ENCODE data around the gene KIF12.

The KIF12 gene

DNA sequence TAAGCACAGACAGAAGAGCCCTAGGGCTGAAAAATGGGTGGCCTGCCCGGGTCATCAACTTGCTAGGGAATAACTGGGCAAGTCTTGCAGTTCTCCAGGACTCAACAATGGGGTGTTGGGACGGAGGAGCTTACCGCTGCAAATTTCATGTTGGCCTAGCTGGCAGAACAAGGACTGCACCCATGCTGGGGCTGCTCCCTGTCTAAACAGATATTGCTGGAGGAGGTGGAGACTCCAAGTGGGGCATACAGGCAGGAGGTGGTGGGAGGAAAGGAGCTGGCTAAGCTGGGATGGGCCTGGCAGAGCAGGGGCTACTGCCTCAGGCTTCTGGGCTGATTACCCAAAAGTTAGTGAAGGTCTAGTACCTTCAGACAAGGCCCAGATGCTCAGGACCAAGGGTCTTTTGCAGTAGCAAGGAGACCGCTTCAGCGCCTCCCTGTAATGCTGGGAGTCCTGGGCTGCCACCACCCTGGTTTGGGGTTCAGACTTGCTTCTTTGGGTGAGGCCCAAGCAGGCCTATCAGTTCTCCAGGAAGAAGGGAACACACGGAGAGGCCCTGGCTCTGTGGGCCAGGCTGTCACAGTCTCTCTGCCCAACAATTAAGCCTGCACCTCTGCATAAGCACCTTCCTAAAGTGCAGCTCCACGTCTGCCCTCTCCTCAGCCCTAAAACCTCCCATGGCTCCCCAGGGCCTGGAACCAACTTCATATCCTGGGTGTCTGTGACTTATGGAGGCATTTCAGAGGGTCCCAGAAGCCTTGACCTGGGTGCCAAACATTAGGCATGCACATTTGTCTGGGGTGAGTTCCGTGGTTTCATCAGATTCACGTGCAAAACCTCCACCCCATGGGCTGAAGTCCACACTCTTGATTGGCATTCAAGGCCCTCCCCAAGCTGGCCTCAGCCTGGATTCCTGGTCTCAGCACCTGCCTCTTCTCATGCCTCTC, 24.2 kb upstream of the KIF12 start:
- no peak for DNase-seq

DNA sequence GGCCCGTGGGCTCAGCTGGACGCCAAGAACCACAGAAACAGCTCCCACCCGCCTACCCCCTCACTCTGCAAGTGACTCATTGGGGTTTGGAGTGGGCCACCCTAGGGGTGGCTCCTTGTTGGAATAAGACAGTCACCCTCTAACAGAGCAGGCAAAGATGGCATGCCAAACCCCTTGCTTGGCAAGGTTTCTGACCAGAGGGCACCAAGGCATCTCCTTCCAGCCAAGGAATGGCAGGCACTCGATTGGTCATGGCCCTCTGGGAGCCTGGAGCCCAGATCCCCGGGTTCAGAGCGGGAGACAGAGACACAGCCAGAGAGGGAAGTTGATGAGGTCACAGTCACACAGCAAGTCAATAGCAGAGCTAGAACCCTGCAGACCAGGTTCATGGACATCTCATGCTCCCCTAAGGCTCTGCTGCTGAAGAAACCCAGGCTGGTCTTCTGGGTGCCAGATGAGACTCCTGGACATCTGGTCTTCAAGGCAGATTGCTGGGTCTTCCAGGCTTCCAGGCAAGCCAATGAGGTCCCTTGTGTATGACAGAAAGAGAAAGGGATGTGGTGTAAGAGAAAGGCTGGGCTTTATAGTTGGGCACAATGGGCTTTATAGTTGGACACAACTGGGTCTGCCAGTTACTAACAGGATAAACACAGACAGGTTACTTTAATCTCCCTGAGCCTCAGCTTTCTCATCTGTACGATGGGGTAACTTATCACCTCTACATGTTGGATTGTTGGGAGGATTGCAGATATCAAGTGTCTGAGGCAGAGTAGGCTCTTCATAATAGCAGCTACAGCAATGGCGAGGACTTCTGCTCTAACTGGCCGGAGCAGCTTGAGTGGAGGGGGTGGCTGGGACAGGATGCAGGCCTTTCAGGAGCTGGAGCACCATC, 23.3 kb upstream of the KIF12 start:
- no peak for DNase-seq

DNA sequence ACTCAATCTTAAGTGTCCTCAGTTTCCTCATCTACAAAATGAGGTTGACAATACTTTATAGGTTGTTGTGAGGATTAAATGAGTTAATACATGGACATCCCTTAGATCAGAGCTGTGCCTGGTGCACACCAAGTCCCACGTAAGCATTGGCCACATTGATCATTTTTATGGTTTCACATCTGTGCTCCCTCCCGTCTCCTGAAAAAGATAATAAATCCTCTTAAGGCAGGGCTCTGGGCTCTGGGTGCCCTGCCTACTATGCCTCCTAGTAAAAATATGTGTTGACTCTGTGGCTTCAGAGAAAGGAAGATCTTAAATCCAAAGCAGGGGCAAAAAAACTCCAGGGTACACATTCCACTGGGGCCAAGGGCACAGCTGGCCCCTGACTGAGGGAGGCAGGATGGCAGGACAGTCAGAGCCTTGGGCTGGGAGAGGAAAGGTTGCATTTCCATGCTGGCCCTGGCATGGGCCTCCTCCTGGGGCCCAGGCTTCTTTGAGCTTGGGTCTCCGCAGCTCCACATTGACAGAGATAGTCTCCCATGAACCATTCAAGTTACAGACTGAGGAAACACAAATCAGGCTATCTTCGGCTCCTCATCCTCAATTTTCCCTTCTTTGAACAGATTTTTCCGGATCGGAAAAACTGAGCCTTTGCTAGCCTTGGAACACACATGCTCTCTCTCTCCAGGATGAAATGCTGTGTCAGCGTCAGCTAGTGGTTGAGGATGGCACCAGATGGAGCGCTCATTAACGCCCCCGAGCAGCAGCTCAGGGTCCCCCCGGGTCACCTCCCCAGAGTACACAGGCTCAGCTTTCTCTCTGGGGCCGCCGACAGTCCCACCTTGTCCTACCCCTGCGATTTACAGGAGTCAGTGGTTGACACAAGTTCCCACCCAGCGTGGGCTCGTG, 22.4 kb upstream of the KIF12 start:
- no peak for DNase-seq

DNA sequence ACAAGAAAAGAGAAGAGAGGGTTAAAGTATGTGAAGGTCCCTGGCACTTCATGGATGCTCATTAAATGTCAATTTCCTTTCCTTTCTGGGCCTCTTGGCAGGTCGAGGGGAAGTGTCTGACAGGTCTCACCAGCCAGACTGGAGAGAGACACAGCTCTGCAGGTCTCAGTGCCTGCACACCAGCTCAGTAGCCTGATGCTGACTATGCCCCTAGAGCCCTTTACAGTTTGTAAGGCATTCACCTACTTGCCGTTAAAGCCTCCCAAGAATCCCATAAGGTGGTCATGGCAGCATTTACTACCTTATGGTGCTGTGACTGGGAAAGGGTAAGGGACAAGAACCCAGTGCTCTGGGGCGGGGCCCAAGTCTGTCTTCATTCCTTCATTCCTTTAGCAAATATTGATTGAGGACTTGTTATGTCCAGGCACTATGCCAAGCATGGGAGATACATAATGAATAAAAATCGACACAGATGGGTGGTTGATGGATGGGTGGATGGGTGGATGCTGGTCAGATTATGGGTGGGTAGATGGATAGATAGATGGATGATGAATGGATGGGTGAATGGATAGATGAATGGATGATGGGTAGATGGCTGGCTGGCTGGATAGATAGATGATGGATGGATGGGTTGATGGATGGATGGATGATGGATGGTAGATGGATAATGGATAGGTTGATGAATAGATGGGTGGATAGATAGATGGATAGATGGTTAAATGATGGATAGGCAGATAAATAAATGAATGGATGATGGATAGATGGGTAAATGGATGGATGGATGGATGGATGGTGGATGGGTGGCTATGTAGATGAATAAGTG, 21.3 kb upstream of the KIF12 start:
- no peak for DNase-seq

DNA sequence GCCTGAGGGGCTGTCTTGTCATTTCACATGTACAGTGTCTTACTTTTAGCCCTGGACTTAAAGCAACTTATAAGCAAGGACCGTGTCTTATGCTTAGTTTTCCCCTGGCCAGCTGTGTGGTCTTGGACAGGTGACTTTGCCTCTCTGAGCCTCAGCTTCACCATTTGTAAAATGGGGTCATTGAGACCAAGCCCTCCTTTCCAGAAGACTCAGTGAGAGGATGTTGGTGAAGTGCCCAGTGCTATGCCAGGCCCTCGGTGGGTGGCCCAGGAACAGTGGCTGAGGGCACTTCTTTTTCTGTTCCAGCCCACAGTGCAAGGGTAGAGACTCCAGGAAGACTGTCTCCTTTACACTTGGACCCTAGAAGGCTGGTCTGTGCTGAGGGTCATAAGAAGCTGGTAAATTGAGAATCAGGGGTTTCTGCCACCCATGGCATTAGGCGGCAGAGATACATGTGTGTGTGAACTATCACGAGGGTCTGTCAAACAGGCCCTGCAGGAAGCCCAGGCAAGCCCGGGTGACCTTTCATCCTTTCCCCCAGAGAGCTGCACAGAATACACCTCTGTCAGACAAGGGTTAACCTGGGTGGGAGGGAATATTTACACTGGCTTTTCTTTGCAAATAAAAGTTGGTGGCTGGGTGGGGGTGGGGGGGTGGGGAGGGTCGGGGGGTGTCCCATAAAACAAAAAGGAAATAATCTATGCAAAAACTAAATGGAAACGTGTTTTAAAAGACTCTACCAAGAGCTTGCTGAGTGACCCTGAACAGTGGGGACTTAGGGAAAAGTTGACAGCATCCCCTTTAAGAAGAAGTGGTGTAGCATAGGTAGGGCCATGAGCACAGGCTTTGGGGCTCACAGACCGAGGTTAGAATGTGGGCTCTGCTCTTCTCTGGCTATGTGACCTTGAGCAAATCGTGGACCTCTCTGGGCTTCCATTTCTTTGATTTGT, 20.4 kb upstream of the KIF12 start:
- DNase-seq = no peak

DNA sequence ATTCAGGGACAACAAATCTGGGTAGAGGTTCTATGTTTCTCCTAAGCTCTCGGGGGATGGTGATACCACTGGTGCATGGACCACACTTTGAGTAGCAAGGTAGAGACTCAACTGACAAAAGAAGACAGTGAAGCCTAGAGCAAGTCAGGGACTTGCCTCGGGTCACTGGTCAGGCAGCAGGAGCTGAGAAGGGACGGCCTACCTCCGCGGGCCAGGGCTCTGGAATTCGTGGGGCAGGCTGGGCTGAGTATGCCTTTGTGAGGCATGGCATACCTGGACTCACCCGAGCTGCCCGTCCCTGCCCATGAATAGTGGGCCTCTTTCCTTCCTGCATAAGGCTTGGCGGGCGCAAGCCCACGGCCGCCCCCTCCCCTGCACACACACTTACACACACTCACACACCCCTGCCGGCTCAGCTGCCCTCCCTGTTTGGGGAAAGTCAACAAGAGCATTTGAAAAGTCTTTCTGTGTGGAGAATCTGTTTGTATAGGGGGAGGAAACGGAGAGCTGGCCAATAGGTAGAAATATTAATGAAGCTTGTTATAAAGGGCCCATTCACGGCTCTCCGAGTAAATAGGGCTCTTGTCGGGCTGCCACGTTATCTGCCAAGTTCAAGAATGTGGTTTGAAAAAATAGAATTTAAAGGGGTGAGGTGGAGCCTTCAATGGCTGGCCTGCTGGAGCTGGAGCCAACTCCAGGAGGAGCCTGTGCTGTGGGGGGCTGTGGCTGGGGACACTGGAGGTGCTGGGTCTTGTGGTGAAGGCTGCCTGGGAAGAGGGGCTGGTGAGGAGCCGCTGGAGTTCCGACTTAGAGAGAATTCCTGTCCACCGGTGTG, 19.1 kb upstream of the KIF12 start:
- DNase-seq = no peak

DNA sequence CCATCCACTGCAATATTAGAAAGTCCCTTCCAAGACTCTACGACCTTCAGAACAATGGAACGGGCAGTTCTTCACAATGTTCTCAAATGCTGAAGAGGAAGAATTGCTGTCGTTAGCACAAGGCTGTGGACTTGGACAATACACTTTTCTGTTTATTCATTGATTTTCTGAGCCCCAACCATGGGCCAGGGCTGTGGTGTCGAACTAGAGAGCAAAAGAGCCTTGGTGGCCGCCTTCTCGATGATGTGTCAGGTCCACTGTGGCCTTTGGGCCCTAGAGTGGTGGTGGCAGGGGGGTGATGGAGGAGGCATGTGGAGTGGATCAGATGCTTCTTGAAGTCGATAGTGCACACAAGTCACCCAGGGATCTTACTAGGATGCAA, 18.5 kb upstream of the KIF12 start:
- no peak for DNase-seq

DNA sequence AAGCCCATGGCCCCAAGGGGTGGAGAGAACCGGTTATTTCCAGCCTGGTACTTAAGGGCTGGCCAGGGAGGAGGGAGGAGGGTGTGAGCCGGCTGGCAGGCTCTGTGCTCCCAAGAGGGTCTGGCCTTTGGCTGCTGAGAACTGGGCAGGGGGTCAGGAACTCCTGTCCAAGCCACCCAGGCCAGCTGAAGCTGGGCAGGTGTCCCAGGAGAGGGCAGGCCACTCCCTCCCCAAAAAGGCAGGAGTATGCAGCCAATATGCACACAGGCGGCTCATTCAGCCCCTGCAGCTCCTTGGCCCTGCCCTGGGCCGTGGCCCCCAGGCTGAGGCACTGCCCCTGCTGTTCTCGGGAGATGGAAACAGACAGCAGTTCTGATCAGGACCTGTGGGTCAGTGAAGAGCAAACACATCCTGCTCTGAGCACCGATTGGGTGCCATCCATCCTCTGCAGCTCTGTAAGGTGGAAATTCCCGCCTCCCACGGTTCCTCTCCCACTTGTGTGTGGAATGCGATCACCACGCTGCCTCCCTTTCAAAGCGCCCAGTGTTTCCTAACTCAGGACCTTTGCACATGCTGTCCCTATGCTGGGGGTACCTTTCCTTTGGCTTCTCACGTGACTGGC, 17.1 kb upstream of the KIF12 start:
- no peak for DNase-seq

DNA sequence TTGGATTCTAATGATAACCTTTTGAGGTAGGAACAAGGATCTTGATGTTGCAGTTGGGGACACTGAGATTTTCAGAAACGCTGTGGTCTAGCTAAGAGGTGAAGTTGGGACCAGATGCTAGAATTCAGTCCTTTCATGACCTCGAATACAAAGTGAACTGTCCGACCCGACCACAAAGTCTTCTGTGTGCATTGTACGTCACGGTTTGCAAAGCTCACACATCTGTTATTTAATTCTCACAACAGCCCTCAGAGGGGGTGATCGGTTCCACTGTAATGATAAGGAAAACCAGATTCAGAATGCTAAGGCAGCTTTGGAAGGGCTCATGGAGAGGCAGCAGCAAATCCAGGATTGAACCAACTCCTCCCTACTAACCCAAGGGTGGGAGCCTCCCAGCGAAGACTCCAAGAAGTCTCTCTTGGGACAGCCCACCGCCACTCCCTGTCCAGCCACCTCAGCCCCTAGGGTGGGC, 16.6 kb upstream of the KIF12 start:
- no peak for DNase-seq

DNA sequence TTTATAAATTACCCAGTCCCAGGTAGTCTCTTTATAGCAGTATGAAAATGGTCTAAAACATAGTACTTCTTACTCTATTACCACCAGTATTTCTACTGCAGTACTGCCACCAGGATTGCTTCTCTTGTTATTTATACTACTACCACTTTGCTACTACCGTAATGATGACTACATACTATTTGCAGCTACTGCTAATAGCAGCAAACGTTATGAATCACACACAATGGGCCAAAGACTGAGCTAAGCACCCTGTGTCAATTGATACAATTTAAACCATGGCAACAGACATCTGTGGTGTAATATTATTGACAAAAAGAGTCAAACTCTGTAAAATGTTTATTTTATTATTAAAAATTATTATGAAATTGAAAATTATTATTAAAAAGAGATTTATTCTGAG, 15.3 kb upstream of the KIF12 start:
- no peak for DNase-seq

DNA sequence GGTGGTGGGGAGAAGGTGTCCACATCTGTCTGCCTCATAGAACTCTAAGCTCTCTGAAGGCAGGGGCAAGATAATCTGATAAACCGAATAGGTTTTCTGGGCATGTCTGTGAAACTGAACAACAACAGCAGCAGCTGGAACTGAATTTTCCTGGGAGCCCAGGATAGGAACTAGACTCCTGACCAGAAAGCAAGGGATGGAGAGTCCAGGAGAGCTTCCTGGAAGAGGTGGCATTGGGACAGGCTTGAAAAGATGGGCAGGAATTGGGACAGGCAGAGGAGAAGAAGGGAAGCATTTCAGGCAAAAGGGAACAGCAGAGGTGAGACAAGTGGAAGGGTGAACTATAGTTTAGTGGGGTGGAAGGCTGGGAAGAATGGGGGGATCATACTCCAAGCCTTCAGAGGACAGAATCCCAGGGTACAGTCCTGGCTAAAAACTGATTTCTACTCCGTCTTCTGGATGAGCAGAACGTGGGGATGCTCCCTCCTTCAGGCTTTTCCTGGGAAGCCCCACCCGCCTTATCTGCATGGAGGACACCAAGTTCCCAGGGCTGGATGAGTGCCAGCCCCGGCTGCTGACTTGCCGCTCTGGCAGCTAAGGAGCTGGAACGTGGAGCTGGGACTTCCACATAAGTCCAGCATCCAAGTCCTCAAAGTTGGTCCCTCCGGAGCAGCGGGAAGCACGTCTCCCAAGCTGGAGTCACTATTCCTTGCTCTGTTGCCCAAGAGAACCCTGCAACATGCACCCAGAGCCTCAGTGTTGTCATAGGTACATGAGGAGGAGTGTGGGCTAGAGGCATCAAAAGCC, 13.9 kb upstream of the KIF12 start:
- no peak for DNase-seq

DNA sequence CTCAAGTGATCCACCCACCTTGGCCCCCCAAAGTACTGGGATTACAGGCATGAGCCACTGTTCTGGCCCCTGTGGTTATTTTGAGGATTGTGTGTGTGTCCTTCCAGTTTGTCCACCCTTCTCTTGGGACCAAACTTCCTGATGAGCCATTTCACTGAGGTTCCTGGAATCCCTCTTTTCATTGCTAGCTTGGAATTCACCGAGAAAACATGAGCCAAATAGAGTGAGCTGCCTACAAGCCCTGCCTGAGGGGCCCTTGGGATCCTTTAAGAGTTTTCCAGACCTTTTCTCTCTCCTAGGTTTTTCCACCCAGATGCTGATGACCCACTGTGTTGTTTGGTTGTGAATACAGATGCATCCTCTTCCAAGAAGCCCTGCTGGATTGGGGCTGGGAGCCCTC, 13.2 kb upstream of the KIF12 start:
- no peak for DNase-seq

DNA sequence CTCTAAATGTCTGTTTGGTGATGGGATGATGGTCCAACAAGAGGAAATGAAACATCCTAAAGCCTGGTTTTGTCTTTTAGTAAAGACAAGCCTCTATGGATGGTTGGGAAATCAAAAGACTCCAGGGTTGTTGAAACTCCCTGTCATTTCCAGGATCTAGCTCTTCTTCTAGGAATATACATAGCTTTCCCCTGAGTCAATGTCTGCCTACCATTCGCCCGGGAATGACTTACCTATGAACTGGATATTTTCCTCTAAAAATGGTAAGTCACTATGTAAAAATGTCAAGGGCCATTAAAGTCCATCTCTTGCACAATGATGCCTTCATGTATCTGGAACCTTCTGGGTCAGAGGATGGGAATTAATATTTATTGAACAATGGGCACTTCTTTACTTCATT, 11.1 kb upstream of the KIF12 start:
- DNase-seq = no peak

DNA sequence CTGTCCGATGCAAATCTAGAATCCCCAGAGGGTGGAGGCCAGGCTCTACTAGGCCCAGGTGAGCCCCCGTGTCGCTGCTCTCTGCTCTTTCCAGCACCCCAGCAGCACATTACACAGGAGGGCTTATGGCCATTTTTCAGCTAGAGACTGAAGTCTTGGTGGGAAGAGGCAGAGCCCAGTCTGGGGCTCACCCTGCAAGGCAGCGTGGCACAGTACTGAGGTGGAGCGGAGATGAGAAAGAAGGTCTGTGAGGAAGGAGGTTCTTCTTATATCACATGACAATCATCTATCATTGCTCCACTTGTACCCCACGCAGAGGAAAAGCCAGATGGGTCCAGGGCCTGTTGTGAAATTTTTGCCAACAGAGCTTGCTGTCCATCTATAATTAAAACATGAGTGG, 10.0 kb upstream of the KIF12 start:
- no peak for DNase-seq

DNA sequence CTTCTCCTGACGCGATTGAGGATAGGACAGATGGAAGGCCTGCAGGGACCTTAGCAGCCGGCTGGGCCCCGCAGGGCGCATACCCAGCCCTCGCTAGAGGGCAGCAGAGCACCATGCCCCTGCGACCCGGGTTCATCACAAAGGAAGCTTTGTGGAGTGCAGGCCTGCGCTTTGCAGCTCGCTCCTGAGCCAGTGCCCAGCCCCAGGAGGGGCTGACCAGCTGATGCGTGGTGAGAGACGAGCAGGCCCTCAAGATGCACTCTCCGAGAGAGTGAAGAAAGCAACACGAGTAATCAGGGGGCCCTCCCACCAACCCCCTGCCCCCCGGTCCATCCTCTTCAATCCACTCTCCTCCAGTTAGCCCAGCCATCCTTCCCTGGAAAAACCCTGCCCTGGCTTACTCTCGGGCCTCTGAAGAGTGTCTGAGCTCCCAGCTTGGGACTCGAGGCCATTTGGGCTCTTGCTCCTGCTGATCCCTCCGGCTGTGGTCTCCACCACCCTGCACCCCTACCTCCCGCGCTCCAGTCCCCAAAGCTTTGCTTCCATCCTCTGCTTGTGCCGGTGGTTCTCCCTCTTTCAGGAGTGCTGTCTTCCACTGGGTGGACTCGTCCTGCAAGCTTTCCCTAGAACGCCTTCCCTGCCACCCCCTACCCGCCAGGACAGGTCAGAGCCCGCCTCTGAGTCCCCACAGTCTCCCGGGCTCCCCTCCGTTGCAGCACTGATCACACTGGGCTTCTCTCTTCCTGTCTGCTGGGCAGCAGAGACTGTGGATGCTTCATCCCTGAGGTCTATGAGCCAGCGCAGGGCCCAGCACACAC, 9.1 kb upstream of the KIF12 start:
- peak; percentile 14 for DNase-seq

DNA sequence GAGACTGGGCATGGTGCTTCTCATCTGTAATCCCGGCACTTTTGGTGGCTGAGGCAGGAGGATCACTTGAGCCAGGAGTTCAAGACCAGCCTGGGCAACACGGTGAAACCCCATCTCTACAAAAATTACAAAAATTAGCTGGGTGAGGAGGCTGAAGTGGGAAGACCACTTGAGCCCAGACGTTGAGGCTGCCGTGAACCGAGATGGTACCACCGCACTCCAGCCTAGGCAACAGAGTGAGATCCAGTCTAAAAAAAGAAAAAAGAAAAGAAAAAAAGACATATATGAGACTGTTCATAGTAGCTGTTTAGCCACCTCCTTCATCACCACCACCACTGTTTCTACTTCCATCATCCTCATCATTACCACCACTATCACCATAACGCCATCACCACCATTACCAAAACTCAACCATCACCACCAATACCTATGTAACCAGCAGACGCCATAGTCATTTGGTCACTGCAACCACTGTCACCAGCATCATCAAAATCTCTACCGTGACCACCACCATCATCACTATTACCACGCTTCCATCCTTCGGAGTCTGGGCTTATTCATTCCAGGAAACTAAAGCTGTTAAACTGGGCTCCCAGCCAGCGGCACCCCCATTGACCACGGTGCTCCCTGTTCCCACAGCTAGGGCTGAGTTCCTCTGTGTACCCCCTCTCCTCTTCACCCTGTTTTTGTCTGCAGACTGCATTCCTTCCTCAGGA, 8.4 kb upstream of the KIF12 start:
- no peak for DNase-seq

DNA sequence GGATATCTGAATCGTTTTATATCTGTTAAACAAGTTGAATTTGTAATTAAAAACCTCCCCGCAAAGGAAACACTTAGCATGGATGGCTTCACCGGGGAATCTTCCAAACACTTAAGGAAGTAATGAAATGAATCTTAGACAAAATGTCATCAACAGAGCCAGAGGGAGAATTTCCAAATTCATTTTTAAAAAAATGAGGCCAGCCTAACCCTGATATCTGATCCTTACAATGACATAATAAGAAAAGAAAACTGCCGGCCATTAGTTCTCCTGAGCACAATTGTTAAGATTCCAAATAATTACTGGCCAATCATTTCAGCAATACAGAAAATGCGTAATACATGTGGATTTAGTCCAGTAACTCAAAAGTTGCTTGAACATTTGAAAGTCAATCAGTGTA, 6.1 kb upstream of the KIF12 start:
- no peak for DNase-seq

Data from CD4-positive, alpha-beta T cell treated with Interleukin-4 for 4 hours (primary cell).